Measurements from ENCODE around the gene FCER2.

DNA sequence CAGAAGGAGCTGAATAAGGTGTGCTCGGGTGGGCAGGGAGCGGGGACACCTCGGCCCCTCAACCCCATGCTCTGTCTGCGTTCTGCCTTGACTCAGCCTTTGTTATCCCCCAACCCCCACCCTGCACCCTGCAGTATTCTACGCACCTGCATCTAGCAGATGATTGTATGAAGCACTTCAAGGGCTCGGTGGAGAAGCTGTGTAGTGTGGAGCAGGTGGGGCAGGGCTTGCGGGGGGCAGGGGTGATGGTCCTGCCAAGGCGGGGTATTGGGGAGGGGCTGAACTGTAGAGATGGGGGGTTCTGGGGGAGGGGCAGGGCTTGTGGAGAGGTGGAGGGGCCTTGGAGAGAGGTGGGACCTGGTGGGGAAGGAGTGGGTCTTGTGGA lies 58.9 kb downstream of the FCER2 start:
- TF ChIP-seq FOXA1 (IDR thresholded peaks at IDR 0.05) = no peak
- no peak for TF ChIP-seq SP1 (IDR thresholded peaks at IDR 0.05)

Data from liver (tissue), 2 donors.